Stimulated activated CD4-positive, alpha-beta T cell treated with anti-CD3 and anti-CD28 coated beads, TNF-alpha, amount 100 ng/mL, for 24 hours (primary cell): ENCODE data around the gene PATJ.

Experiments
- DNase-seq, 3 experiments: peaks; one replicate each; pipeline ENCODE4 v3.0.0-alpha.2; 2020; ENCODE audit warnings: low read depth in 3 of 3

The PATJ gene

DNA sequence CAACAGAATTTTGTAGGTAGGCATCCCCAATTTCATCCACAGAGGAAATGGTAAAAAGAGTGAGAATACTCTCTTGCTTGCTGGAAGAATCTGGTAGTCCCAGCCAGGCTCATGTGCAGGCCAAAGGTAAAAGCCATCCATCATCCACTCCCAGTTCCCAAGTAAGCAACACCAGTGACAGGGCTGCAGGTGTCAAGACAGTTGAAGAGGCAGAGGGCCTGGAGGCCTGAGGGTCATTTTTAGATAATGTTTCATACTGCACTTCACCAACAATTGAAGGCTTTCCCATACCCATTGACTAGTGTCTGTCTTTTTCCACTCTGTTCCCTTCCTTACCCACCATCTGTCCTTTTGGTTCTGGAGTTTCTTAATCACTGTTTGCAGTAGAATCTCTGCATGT is 310.7 kb downstream of the PATJ start:
- no peak for DNase-seq

DNA sequence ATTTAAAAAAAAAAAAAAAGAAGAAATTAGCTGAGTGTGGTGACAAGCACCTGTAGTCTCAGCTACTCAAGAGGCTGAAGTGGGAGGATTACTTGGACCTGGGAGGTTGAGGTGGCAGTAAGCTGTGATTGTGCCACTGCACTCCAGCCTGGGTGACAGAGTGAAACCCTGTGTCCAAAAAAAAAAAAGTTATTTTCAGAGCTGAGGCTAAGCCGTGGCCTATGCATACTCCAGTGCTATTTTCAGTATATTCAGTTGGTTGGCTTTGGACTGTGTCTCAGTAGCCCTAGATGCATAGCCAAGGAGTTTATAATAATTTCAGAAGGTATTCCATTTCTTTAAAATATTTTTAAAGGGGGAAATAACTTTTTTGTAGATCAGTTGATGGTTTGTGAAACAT is 311.9 kb downstream of the PATJ start:
- no peak for DNase-seq

DNA sequence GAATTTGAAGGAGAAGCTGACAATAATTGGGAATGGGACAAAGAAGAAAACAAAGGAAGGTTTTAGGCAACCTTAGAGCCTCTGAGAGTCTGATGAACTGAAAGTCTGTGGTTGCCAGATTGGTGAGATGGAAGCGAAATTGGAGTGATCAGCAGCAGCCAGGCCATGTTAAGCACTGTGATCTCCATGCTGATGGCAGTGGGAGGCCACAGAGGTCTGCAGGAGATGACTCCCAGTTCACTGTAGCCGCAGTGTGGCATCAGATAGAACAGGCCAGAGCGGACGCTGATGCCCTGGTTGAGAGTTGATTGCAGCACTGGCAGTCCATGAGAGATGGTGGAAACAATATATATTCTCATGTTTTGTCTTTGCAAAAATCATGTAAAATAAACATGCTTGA is 314.9 kb downstream of the PATJ start:
- DNase-seq: no peak

DNA sequence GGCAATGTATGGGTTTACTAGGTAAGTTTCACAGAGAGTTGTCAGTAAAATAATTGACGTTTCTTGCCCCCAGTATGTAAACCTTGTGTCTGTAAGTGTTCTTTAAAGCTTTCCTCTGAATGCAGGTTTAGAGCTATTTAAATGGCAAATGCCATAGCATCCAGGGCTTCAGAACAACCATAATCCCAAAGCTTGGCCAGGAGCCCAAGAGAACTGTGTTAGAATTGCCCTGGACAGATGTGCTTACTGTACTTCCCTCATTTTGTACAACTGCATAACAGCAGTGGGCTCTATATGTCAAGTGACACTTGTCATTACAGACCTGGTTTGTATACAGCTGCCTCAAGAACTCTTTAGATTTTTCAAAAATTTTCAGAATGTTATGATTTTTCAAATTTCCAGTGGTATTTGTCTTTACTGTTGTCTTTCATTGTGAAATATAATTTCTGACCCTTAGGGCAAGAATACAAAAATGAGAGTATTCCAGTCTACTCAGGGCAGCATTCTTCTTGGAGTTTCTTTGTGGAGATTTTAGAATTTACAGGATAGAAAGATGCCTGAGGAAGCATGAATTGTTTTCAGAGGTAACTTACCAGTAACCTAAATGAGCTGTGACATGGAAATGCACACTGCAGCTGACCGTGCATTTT is 315.5 kb downstream of the PATJ start:
- no peak for DNase-seq

DNA sequence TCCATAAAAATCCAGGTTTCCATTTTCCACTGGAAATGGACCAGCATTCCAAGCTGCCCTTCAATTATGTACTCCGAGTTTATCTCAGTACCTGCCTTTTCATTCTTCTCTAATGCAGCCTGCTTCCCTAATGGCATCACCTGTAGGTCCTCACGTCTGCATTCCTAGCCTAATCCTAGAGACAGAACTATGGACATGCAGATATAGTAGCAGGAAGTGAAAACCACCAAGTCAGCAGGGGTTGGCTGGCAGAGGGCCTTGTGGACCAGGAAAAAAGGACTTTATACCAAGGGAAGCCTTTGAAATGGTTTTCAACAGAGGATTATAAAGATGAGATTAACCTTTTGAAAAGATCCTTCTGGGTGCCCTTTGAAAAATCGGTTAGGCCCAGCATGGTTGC is 316.7 kb downstream of the PATJ start:
- no peak for DNase-seq

DNA sequence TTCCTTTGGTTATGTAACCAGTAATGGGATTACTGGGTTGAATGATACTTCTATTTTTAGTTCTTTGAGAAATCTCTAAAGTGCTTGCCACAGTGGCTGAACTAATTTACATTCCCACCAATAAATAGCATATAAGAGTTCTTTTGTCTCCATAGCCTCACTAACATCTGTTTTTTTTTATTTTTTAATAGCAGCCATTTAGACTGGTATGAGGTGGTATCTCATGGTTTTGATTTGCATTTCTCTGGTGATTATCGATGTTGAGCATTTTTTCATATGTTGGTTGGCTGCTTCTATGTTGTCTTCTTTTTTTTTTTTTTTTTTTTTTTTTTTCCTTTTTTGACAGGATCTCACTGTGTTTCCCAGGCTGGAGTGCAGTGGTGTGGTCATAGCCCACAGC is 319.8 kb downstream of the PATJ start:
- DNase-seq: no peak

DNA sequence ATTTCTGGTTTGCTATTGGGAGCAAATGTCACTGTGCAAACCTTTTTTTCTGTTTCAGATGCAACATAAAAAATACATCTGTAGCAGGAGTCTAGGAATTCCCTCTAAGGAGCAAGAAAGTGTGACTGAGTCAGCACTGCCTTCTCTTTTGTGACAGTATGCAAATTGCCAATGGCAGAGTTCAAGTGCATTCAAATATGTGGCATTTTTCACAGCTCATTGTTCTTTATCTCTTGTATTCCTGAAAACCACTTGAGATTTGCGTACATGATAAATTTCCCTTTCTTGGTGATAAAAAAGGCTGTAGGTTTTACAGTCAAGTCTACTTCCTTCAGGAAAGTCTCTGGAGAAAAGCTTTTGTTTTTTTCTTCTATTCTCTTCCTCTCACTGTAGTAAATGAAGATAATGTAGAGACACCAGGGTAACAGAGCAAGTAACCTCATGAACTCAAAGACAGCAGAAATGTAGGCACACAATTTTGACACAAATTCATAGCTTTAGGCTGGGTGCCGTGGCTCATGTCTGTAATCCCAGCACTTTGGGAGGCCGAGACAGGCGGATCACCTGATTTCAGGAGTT is 322.6 kb downstream of the PATJ start:
- no peak for DNase-seq

DNA sequence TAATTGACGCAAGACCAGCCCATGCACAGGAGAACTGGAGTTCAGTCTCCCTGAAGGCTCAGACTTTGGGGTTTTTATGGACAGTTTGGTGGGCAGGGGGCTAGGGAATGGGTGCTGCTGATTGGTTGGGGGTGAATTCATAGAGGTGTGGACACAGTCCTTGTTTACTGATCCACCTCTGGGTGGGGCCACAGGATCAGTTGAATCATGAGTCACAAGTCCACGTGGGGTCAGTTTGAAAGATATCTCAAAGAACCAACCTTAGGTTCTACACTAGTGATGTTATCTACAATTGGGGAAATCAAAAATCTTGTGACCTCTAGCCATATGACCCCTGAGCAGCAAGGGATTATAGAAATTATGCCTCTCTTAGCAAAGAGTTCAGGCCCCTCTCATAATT is 324.4 kb downstream of the PATJ start:
- DNase-seq: no peak

DNA sequence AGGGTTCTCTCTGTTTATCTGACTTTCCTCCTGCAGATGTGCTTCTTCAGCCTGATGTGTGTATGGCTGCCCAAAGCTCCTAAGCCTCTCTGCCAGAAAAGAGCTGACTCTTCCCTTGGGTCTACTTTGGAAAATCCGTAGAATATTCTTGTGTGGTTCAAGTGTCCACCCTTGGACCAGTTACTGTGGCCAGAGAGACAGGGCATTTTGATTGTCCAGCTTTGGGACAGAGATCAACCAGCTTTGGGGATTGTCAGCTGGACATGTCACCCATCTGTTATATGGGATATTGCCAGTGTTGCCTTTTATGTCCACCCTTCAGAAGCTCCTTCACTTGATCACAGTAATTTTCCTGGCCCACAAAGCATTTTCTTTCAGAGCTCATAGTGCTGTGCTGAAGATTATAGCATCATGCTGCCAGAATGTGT is 326.1 kb downstream of the PATJ start:
- DNase-seq: no peak

DNA sequence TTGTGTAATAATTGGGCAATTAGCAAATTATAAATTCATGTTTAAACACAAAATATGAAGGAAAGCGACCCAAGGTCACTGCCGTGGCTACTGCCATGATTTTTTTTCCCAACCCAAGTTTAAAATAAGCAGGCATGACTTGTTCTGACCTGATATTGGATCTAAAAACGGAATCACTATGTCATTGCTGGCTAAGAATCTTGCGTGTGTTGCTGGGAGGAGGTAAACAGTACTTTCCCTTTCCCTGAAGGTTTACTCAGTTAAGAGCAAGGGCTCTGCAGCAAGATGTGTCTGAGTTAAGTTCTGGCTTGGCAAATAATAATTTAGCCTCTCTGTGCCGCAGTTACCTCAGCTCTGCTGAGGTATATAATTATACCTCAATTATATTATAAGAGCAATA is 326.7 kb downstream of the PATJ start:
- no peak for DNase-seq

DNA sequence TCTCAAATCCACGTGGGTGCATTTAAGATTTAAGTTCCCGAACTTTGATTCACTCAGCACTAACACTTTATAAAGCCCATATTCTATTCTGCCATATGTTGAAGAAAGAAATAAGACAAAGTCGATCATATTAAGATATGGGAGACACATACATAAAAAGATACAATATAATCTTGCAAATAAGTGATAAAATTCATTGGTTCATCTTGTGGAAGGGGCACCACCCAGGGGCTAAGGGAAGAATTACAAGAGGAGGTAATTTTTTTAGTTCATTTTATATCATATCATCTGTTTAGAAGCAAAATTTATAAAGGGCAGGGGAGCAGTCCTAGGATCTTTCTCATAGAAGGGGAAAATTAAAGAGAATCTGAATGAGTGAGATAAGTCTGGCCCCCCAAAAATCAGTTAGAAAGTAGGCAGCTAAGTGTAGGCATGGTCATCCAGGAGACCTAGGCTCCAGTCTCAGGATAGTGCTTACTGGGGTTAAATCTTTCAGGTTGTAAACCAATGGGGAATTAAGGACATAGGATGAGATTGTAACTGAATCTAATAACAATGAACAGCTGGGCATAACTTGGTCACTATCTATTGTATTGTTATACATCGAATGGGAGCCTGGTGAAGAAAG is 328.2 kb downstream of the PATJ start:
- no peak for DNase-seq

DNA sequence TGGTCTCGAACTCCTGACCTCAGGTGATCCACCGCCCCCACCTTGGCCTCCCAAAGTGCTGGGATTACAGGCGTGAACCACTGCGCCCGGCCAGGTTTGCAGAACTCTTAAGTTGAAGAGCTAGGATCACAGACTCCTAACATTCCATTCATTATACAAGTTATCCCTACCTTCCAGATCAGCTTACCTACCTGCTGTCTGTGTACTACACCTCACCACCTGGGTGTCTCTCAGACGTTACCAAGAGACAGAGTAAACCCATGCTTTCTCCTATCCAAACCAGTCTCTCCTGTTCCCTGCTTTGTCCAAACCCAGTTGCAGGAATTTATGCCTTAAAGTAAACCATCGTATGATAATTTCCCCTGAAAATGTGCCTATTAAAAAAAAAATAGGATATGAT is 329.4 kb downstream of the PATJ start:
- DNase-seq: no peak

DNA sequence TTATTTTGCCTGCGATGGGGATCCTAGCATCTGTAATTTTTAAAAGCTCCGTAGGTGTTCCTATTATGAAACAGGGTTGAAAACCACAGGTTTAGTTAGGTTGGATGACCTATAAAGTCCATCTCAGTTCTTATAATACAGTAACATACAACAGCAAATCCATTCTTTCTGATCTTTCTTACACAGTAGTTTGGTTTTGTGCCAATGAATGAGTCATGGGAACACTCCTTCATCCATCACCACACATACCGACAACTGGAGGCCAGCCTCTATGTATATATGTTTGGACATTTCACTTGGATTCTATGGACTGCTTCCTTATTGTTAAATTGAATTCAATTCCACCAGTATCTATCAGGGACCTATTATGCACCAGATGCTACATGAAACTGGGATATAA is 334.0 kb downstream of the PATJ start:
- no peak for DNase-seq

DNA sequence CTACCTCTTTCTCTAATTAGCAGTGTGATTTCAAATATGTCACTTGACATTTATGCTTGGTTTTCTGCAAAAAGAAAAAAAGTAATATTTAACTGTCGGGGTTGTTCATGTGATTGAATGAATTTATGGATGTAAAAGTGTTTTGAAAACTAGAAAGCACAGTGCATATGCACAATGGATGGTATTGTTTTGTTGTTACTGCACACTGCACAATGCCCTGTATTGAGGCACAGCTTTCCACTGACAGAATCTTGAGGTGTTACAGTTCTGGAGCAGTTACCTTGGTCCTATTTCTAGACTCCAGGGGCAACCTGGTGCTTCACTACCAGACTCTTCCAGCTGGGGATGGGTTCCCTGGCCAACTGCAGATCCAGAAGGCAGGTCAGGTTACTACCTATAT is 335.5 kb downstream of the PATJ start:
- no peak for DNase-seq

DNA sequence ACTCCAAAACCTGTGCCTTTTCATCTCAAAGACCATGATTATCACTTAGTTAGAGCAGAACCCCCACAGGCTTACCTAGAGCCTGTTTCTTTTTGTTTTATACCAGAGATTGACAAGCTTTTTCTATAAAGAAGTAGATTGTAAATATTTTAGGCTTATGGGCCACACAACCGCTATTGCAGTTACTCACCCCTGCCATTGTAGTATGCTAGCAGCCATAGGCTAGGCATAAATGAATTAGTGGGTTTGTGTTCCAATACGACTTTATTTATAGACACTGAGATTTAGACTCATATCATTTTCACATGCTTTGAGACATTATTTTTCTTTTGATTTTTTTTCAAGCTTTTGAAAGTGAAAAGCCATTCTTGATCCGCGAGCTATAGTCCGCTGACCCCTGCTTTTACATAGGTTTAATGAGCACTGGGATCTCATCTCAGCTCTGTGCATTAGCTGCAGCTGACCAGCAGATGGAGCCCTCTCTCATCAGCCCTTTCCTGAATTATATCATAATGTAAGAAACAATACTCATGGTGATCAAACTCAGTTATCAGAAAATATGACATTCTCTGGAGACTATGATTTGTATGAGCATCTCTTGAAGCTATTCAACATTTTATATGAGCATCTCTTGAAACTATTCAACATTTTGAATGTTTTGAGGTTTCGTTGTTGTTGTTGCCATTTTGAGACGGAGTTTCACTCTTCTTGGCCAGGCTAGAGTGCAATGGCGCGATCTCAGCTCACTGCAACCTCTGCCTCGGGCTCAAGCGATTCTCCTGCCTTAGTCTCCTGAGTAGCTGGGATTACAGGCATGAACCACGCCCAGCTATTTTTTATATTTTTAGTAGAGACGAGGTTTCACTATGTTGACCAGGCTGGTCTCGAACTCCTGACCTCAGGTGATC is 340.4 kb downstream of the PATJ start:
- DNase-seq: peak; percentile 9 to 30 (median 17)

DNA sequence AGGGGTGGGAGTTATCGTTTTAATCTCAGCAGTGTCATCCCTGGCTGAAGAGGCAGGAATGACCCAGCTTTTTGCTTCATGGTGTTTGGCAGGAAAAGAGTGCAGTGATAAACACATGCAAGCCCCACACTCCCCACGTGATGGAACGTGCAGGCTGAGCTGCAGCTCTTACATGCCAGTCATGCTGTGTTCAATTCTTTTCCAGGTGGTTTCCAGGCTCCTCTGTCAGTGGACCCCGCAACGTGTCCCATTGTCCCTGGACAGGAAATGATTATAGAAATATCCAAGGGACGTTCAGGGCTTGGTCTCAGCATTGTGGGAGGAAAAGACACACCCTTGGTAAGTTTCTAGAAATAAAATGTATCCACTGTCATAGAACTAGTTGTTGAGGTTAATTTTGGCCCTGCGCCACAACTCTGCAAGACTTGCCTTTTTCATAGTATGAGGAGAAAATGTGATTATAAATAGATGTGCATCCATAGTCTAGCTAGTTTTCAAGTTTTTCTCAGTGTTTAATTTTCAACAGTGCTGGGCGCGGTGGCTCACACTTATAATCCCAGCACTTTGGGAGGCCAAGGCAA is 342.1 kb downstream of the PATJ start:
- DNase-seq: no peak

DNA sequence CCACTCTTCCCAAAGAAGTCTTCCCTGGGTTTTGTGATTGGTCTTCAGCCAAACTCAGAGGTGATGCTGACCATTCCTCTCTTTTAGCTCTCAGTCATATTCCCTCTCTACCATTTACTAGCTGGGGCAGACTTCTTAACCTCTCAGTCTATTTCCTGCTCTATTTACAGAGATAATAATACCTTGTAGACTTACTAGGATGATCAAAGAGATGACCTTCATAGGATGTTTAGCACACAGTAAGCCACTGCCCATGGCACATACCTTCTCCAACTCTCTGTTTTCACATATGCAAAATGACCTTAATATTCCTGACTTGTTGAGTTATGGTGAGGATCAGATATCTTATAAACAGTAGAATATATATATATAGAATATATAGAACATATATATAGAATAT is 346.2 kb downstream of the PATJ start:
- no peak for DNase-seq

DNA sequence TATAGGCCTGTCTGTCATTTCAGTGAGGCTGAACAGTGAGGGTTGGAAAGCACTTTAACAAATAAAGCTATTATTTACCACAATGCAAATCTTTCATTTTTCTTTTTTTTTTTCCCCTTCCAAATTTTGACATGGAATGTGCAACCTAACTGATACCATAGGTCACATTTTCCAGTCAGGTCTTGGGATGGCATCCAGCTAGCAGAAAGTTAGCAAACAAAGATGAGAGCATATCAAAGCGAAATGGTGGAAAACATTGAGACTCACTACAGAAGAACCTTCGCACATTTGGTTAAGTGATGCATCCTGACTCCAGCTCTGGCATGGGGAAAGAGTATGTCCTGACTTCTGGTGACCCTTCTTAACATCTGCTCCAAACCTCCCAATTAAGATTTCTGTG is 347.3 kb downstream of the PATJ start:
- no peak for DNase-seq

DNA sequence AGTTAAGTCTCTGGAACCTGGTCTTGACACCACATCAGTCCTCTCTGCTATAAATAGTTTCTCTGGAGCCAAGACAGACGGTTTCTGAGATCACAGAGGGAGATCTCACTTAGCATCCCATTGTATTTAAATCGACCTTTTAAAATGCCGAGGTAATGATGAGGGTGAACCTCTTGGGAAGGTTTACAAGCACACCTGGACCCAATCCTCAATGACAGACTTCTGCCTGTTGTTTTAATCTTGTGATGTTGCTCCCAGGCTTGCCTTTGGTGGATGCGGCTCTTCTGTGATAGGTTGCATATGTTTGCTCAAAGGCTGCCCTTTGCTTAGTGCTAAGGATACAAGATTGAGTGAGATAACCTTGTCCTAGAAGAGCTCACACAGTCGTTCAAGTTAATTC is 347.7 kb downstream of the PATJ start:
- no peak for DNase-seq

DNA sequence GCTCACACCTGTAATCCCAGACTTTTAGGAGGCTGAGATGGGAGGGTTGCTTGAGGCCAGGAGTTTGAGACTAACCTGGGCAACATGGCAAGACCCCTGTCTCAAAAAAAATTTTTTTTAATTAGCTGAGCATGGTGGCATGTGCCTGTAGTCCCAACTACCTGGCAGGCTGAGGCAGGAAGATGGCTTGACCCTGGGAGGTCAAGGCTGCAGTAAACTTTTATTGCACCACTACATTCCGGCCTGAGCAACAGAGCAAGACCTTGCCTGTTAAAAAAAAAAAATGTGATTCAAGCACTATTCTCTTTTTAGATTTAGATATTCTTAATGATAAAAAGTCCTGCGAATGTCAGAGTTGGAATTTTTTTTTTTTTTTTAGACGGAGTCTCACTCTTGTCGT is 349.8 kb downstream of the PATJ start:
- no peak for DNase-seq

DNA sequence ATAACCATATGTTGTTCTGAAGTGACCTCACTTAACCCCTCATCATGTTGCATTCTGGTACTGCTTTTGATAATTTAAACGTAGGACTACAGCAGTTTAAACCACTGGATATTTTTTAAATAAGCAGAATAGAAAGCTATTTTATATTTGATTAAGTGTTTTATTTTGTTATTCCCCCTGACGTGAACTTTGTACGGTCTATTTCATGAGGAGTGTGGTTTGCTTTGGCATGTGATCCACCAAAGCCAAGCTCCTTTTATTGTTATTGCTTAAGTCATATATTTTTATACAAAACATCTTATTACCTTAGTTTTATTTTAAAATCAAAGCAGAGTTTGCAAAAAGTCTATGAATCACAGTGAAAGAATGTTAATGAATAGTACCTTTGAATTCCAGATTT is 351.0 kb downstream of the PATJ start:
- DNase-seq: no peak

DNA sequence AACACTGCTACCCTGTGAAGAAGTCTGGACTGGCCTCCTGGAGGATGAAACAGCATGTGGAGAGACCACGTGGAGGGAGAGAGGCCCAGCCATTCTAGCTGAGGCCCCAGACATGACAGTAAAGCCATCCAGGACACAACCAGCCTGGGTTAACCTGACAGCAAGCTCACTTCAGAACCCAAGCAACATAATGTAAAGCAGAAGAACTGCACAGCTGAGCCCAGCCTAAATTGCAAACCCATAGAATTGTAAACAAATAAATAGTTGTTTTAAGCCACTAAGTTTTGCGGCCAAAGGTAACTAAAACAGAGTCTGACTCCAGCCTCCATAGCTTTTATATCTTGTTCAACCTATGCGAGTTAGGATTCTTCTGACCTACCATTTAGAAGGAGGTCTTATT is 355.2 kb downstream of the PATJ start:
- no peak for DNase-seq
